ENCODE results near the gene TENM3.

The TENM3 gene

DNA sequence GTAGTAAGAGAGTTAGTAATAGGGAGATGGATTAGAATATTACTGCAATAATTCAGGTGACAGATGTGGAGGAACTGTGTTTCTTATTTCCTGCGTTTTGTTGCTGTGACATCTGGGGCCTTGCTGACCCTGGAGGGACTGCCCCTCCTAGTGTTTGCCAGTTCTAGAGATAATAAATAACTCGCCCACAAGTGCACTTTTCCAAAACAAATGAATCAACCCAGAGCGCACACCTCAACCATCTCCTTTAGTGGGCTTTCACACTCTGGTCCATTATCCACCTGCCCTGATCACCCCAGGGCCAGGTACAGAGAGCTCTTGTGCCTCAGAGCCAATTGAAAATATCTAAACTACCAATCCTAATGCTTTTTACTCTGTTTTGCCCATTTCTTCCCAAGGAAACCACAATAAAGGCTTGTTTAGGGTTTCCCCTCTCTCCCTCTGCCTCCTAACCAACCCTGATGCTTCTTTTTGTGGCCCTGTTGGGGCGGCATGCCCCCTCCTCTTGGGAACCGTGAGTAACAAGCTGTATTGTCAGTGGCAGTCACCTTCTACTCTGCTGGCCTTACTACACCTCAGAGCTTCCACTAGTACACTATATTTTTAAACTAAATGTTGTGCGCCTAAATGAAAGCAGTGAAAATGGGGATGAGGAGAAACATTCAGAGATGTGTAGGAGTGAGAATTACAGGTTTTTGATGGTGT is 270.5 kb downstream of the TENM3 start:
- TF ChIP-seq, protein P1, sequence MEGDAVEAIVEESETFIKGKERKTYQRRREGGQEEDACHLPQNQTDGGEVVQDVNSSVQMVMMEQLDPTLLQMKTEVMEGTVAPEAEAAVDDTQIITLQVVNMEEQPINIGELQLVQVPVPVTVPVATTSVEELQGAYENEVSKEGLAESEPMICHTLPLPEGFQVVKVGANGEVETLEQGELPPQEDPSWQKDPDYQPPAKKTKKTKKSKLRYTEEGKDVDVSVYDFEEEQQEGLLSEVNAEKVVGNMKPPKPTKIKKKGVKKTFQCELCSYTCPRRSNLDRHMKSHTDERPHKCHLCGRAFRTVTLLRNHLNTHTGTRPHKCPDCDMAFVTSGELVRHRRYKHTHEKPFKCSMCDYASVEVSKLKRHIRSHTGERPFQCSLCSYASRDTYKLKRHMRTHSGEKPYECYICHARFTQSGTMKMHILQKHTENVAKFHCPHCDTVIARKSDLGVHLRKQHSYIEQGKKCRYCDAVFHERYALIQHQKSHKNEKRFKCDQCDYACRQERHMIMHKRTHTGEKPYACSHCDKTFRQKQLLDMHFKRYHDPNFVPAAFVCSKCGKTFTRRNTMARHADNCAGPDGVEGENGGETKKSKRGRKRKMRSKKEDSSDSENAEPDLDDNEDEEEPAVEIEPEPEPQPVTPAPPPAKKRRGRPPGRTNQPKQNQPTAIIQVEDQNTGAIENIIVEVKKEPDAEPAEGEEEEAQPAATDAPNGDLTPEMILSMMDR (IDR thresholded peaks at IDR 0.05; ENCODE audit: low read depth, low read length) = no peak
- no peak for DNase-seq (ENCODE audit: low read depth in 2 of 2)
- no peak overlapping the region for H3K4me3 ChIP-seq (replicated peaks in 1 of 2; ENCODE audit: low read depth in 2 of 2, low read length in 2 of 2)

DNA sequence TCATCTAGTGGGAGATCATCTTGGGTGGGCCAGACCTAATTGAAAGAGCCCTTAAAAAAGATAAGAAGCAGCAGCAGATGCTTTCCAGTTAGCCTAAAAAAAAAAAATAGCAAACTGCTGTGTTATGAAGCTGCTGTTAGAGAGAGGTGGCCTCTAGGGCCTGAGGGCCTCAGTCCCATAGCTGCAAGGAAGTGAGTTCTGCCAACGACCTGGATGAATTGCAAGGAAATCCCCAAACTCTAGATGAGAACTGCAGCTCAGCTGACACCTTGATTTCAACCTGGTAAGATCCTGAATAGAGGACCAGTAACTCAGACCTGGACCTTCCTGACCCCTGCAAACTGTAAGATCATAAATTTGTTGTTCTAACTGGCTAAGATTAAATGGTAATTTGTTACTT is 275.2 kb downstream of the TENM3 start:
- no peak overlapping the region for H3K4me3 ChIP-seq (replicated peaks in 1 of 2; ENCODE audit: low read depth in 2 of 2, low read length in 2 of 2)
- TF ChIP-seq, protein P1 (IDR thresholded peaks at IDR 0.05; ENCODE audit: low read depth, low read length) = no peak
- no peak for DNase-seq (ENCODE audit: low read depth in 2 of 2)

DNA sequence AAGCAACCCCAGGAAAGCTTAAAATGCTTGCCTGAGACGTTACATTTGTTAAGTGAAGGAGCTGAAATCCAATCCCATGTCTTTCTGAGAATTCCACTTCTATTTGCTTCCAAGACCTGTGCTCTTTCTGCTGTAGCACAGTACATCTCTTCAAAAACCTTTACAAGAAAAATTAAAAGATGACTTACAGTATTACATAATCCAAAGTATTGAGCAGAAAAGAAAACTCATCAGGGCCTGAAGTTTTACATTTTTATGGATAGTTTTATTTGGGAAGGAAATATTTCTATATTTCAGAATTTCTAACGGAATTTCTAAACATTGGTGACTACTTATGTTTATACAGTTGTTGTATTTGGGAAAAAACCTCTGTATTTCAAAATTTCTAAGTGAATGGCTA is 276.3 kb downstream of the TENM3 start:
- H3K4me3 ChIP-seq (replicated peaks in 1 of 2; ENCODE audit: low read depth in 2 of 2, low read length in 2 of 2) = no peak overlapping the region
- TF ChIP-seq, protein P1 (IDR thresholded peaks at IDR 0.05; ENCODE audit: low read depth, low read length) = no peak
- no peak for DNase-seq (ENCODE audit: low read depth in 2 of 2)

DNA sequence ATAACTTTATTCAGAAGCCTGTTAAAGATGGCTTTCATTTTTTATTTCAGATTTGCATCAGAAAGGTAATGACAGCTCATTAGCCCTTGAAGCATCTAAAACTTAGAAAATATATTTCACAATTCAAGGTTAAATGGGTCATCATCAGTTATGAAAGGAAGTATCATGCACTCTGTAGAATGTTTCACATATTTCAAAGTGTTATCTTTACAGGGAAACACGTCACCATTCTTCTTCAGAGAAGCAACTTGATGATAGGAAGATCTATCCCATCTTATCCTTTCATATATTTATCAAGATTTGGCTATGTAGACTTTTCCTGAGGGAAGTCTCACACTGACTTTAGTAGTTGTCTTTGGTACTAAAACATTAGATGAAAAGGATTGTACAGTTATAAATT is 277.8 kb downstream of the TENM3 start:
- H3K4me3 ChIP-seq (replicated peaks in 1 of 2; ENCODE audit: low read depth in 2 of 2, low read length in 2 of 2) = no peak overlapping the region
- DNase-seq (ENCODE audit: low read depth in 2 of 2) = no peak

DNA sequence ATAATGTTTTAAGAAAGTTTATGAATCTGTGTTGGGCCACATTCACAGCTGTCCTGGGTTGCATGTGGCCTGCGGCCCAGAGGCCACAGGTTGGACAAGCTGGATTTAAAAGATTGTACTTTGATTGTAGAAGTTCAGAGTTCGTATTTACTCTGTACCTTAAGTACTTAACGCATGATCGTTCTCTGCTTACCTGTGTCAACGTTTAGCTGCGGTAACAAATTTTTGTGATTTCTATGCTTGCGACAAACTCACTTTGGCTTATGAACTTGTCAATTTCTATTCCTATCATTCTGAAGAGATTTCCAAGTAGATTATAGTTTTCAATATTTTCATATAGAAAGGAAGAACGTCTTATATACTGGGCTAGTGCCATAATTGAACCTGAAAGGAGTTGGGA is 285.6 kb downstream of the TENM3 start:
- no peak for DNase-seq (ENCODE audit: low read depth in 2 of 2)
- no peak overlapping the region for H3K4me3 ChIP-seq (replicated peaks in 1 of 2; ENCODE audit: low read depth in 2 of 2, low read length in 2 of 2)
- TF ChIP-seq, protein P1 (IDR thresholded peaks at IDR 0.05; ENCODE audit: low read depth, low read length) = no peak

More for the DNA sequence above, 277.8 kb downstream of the TENM3 start:
- TF ChIP-seq, protein P1 (IDR thresholded peaks at IDR 0.05; ENCODE audit: low read depth, low read length) = no peak

DNA sequence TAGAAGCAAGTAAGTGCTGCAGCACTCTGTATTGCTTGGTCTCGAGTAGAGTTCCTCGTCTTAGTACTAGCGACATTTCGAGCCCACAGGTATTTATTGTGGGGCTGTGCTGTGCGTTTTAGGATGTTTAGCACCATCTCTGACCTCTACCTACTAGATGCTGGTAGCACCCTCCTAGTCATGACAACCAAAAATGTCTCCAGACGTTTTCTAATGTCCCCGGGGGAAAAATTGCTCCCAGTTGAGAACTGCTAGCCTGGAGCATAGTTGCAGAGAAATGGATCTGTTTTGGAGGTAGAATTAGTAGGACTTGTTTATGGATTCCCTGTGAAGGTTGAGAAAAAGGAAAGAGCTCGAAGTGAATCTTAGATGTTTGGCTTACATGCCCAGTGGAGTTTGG is 287.2 kb downstream of the TENM3 start:
- no peak overlapping the region for H3K4me3 ChIP-seq (replicated peaks in 1 of 2; ENCODE audit: low read depth in 2 of 2, low read length in 2 of 2)
- TF ChIP-seq, protein P1 (IDR thresholded peaks at IDR 0.05; ENCODE audit: low read depth, low read length) = no peak
- no peak for DNase-seq (ENCODE audit: low read depth in 2 of 2)
